IPS DF 6.9 (cell line): ENCODE results near the gene CXCL6.

Experiments used
- DNase-seq: peaks from one replicate; pipeline ENCODE4 v3.0.0-alpha.2; 2013; ENCODE audit warnings: low read depth, low spot score
- H3K27ac ChIP-seq: one replicate; pipeline ENCODE4 v1.5.1; 2013; ENCODE audit warnings: low read length, control low read depth
- H3K27me3 ChIP-seq: 2 replicates; pipeline ENCODE4 v1.6.1; 2013; ENCODE audit warnings: mild to moderate bottlenecking, low read length; ENCODE audit not compliant: control insufficient read depth, insufficient read depth
- H3K36me3 ChIP-seq: 2 replicates; pipeline ENCODE4 v1.6.1; 2013; ENCODE audit warnings: low read length; ENCODE audit not compliant: control insufficient read depth, insufficient read depth
- H3K4me1 ChIP-seq: 2 replicates; pipeline ENCODE4 v1.6.1; 2013; ENCODE audit warnings: low read length; ENCODE audit not compliant: control insufficient read depth, insufficient read depth
- H3K4me3 ChIP-seq: 2 replicates; pipeline ENCODE4 v1.5.1; 2013; ENCODE audit warnings: mild to moderate bottlenecking, low read length
- H3K9me3 ChIP-seq: 2 replicates; pipeline ENCODE4 v1.6.1; 2013; ENCODE audit warnings: low read length, inconsistent platforms; ENCODE audit not compliant: control insufficient read depth, insufficient read depth
- WGBS: extraction: QIAGEN DNeasy Blood & Tissue Kit; methylation state at CpG from one replicate; pipeline ENCODE4 v1.1.7; 2013; ENCODE audit warnings: mixed read lengths, missing lambda C conversion rate; ENCODE audit not compliant: insufficient read length, insufficient coverage; 5-methylcytosine and 5-hydroxymethylcytosine counted together

The CXCL6 gene

DNA sequence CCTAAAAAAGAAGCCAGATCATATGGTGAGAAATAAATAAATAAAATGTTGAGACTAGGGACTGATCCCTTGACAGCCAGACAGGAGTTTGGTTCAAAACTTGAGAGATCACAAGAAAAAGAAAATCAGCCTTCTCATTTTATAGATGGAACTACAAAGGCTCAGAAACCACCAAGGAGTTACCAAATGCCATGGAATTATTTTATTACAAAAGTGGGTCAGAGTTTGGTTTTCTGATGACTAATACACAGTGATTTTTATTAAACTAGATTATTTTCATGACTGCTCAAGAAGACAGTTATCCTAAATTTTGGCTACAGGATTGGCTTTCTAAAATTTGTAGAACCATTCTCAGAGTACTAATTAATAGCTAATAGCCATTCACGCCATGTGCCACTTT is 38.9 kb downstream of the CXCL6 start:
- DNase-seq, result no peak
- Histone ChIP-seq H3K27me3 (no peaks in the 10 kb centered on the region), H3K9me3 (no peaks in the 10 kb centered on the region), H3K36me3 (no peaks in the 10 kb centered on the region), H3K4me3 (no peak overlapping the region), H3K27ac (no peak overlapping the region), H3K4me1 (no peaks in the 10 kb centered on the region)
- no CpG with 5 or more reads among the region's 1 CpG for WGBS

DNA sequence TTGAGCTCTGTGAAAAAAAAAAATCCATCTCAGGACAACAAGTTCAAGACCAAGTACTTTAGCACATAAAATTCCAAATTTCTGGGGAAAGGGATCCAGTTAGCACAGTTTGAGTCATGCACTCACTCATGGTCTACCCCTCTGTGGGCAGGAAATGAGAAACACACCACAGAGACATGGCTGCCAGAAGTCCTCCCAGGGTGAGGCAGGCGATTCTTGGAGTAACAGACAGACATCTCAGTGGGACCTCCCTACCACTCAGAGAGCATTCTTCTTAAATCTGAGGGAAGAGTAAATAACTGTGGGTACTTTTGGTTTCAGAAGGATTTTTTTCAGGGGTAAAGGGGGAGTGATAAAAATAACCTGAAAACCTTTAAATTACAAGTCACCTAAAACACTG is 46.8 kb downstream of the CXCL6 start:
- Histone ChIP-seq H3K4me3 (no peak overlapping the region), H3K9me3 (no peaks in the 10 kb centered on the region), H3K27ac (no peak overlapping the region), H3K36me3 (no peaks in the 10 kb centered on the region), H3K4me1 (no peaks in the 10 kb centered on the region), H3K27me3 (no peaks in the 10 kb centered on the region)
- no CpG with 5 or more reads among the region's 1 CpG for WGBS
- no peak for DNase-seq

DNA sequence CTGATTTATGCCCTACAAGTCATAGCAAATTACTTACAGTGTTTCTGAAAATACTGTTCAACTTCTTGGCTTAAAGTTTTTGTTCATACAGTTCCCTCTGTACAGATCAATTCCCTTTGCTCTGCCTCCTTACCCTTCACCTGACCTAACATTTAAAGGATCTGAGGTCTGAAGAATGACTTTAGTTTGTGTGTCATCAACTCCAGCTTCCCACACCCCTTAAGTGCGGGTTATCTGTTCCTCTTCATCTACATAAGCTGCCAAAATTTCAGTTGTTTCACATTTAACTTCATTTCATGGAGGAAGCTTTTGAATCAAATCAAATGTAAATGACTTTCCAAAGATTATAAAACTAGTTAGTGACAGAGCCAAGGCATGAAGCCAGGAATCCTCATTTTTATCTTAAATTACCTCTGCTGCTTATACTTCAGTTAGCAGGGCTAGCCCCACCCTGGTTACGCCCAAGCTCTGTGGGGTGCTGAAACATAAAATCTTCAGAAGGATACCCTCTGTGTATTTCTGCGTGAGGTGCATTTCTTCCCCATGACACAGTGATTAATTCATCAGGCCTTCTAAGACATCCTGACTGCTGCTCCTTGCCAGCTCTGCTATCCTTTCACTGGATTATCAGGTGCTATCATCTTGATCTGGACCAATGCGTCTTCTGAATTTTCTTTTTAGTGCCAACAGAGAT is 49.2 kb downstream of the CXCL6 start:
- no peak overlapping the region for H3K4me3 ChIP-seq
- no peaks in the 10 kb centered on the region for H3K4me1 ChIP-seq

More for the DNA sequence above, 49.2 kb downstream of the CXCL6 start:
- Histone ChIP-seq H3K9me3 (no peaks in the 10 kb centered on the region), H3K27me3 (no peaks in the 10 kb centered on the region), H3K27ac (no peak overlapping the region), H3K36me3 (no peaks in the 10 kb centered on the region)
- no CpG with 5 or more reads among the region's 4 CpGs for WGBS
- no peak for DNase-seq
